HL-60 (cell line): ENCODE results near the gene ASIC3.

Experiments used
- GABPA ChIP-seq: IDR thresholded peaks from 2 replicates; pipeline ENCODE4 v1.6.1; 2012; ENCODE audit warnings: low read depth
- POLR2AphosphoS5 ChIP-seq: IDR thresholded peaks from 2 replicates; pipeline ENCODE4 v1.6.1; 2012; ENCODE audit warnings: low read depth
- TF ChIP-seq, protein P1 (sequence below): IDR thresholded peaks from one replicate; pipeline ENCODE4 v1.5.1; 2011; ENCODE audit warnings: low read length, control low read depth, inconsistent platforms; ENCODE audit not compliant: insufficient read depth
- TF ChIP-seq, protein P2 (sequence below): IDR thresholded peaks from 2 replicates; pipeline ENCODE4 v1.6.1; 2012; ENCODE audit warnings: low read depth; ENCODE audit not compliant: insufficient replicate concordance

DNA sequence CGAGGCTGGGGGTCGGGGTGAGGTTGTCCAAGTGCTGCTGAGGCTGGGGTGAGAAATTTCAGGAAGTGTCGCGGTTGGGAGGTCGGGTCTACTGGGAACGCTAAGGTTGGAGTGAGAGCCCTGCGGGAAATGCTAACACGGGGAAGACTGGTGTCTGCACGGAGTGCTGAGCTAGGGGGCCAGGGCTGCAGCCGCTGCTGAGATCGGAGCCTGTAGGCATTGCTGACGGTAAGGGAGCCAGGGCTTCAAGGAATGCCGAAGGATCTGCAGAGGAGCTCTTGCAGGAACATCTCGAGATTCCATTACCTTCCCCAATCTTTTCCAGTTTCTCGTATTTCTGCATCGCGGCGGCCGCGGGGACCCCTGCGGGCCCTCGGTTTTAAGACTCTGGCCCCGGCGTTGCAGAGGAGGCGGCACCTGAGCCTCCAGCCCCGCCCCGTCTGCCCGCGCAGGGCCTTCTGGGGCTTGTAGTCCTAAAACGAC, 9.2 kb downstream of the ASIC3 start, which contains the start of gene CDK5:
- TF ChIP-seq, protein P1, sequence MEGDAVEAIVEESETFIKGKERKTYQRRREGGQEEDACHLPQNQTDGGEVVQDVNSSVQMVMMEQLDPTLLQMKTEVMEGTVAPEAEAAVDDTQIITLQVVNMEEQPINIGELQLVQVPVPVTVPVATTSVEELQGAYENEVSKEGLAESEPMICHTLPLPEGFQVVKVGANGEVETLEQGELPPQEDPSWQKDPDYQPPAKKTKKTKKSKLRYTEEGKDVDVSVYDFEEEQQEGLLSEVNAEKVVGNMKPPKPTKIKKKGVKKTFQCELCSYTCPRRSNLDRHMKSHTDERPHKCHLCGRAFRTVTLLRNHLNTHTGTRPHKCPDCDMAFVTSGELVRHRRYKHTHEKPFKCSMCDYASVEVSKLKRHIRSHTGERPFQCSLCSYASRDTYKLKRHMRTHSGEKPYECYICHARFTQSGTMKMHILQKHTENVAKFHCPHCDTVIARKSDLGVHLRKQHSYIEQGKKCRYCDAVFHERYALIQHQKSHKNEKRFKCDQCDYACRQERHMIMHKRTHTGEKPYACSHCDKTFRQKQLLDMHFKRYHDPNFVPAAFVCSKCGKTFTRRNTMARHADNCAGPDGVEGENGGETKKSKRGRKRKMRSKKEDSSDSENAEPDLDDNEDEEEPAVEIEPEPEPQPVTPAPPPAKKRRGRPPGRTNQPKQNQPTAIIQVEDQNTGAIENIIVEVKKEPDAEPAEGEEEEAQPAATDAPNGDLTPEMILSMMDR = no peak
- TF ChIP-seq POLR2AphosphoS5 (no peak), GABPA (no peak)
- TF ChIP-seq, protein P2, sequence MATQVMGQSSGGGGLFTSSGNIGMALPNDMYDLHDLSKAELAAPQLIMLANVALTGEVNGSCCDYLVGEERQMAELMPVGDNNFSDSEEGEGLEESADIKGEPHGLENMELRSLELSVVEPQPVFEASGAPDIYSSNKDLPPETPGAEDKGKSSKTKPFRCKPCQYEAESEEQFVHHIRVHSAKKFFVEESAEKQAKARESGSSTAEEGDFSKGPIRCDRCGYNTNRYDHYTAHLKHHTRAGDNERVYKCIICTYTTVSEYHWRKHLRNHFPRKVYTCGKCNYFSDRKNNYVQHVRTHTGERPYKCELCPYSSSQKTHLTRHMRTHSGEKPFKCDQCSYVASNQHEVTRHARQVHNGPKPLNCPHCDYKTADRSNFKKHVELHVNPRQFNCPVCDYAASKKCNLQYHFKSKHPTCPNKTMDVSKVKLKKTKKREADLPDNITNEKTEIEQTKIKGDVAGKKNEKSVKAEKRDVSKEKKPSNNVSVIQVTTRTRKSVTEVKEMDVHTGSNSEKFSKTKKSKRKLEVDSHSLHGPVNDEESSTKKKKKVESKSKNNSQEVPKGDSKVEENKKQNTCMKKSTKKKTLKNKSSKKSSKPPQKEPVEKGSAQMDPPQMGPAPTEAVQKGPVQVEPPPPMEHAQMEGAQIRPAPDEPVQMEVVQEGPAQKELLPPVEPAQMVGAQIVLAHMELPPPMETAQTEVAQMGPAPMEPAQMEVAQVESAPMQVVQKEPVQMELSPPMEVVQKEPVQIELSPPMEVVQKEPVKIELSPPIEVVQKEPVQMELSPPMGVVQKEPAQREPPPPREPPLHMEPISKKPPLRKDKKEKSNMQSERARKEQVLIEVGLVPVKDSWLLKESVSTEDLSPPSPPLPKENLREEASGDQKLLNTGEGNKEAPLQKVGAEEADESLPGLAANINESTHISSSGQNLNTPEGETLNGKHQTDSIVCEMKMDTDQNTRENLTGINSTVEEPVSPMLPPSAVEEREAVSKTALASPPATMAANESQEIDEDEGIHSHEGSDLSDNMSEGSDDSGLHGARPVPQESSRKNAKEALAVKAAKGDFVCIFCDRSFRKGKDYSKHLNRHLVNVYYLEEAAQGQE = no peak
